GM18907 (cell line): ENCODE measurements around the gene CNTNAP5.
A peak's percentile ranks its signal among the peaks of the same experiment; 100 is the strongest.

Experiments
- ATAC-seq: cut with Tn5 transposase; IDR thresholded peaks from one replicate; pipeline ENCODE4 v1.9.1; 2021; ENCODE audit warnings: mild to moderate bottlenecking, moderate library complexity; ENCODE audit not compliant: unreplicated experiment

The CNTNAP5 gene

GRCh38 chr2:124025171-124025580 lies at the start of gene CNTNAP5:
Gene CNTNAP5 (plus strand): TSS chr2:124025287. CDS start chr2:124025651, 364 bp downstream.
- ATAC-seq = no peak

- no peak for ATAC-seq
These were observed 48.9 kb upstream of the CNTNAP5 start for GRCh38 chr2:123976054-123976648.

GRCh38 chr2:123993728-123994323 lies 31.3 kb upstream of the CNTNAP5 start:
- ATAC-seq = peak; percentile 90

- ATAC-seq = no peak
These were observed 25.4 kb upstream of the CNTNAP5 start for GRCh38 chr2:123999681-124000080.

GRCh38 chr2:124001696-124002430 lies 23.2 kb upstream of the CNTNAP5 start:
- no peak for ATAC-seq

- no peak for ATAC-seq
These were observed 6.2 kb upstream of the CNTNAP5 start for GRCh38 chr2:124018890-124019289.

GRCh38 chr2:124024561-124025170 lies 421 bp upstream of the CNTNAP5 start:
- no peak for ATAC-seq

GRCh38 chr2:124025891-124026434 lies 876 bp downstream of the CNTNAP5 start:
- ATAC-seq = no peak

GRCh38 chr2:124026503-124026902 lies 1.4 kb downstream of the CNTNAP5 start:
- ATAC-seq = no peak

GRCh38 chr2:124027182-124027581 lies 2.1 kb downstream of the CNTNAP5 start:
- ATAC-seq = peak; percentile 90

- ATAC-seq = no peak
These were observed 7.7 kb downstream of the CNTNAP5 start for GRCh38 chr2:124032799-124033198.

- no peak for ATAC-seq
These were observed 9.2 kb downstream of the CNTNAP5 start for GRCh38 chr2:124034265-124034664.

GRCh38 chr2:124035001-124035400 lies 9.9 kb downstream of the CNTNAP5 start:
- ATAC-seq = no peak

- ATAC-seq = no peak
These were observed 13.9 kb downstream of the CNTNAP5 start for GRCh38 chr2:124039032-124039431.

GRCh38 chr2:124039762-124040291 lies 14.7 kb downstream of the CNTNAP5 start:
- no peak for ATAC-seq

GRCh38 chr2:124045894-124046293 lies 20.8 kb downstream of the CNTNAP5 start:
- no peak for ATAC-seq

- no peak for ATAC-seq
These were observed 21.2 kb downstream of the CNTNAP5 start for GRCh38 chr2:124046332-124046731.

- ATAC-seq = no peak
These were observed 23.0 kb downstream of the CNTNAP5 start for GRCh38 chr2:124048102-124048501.

GRCh38 chr2:124048664-124049063 lies 23.6 kb downstream of the CNTNAP5 start:
- ATAC-seq = no peak

GRCh38 chr2:124049136-124049535 lies 24.0 kb downstream of the CNTNAP5 start:
- ATAC-seq = no peak

GRCh38 chr2:124050833-124051497 lies 25.9 kb downstream of the CNTNAP5 start:
- ATAC-seq = no peak
